H9 (cell line): ENCODE measurements around the gene USP13. TPM values are rescaled to one million over a fixed set of nuclear protein-coding genes. Genes with fewer than 3 reads are reported as not detected.

Experiments used
- DNase-seq: peaks from one replicate; pipeline ENCODE4 v3.0.0-alpha.2; 2017
- H2AFZ ChIP-seq: one replicate; pipeline ENCODE4 v1.6.1; 2013; ENCODE audit warnings: mild to moderate bottlenecking, low read length, control low read depth, moderate library complexity
- H2AK5ac ChIP-seq: 2 replicates; pipeline ENCODE4 v1.6.1; 2013; ENCODE audit warnings: low read length, control low read depth, mixed read lengths; ENCODE audit not compliant: insufficient read length
- H2BK120ac ChIP-seq: one replicate; pipeline ENCODE4 v1.6.1; 2013; ENCODE audit warnings: low read depth, mild to moderate bottlenecking, low read length, control low read depth, inconsistent platforms; ENCODE audit not compliant: poor library complexity, severe bottlenecking
- H2BK12ac ChIP-seq: 2 replicates; pipeline ENCODE4 v1.6.1; 2013; ENCODE audit warnings: low read length, control low read depth, mixed read lengths, low read depth; ENCODE audit not compliant: insufficient read length
- H2BK15ac ChIP-seq: 2 replicates; pipeline ENCODE4 v1.6.1; 2013; ENCODE audit warnings: low read depth, low read length, control low read depth
- H2BK20ac ChIP-seq: one replicate; pipeline ENCODE4 v1.6.1; 2013; ENCODE audit warnings: low read depth, mild to moderate bottlenecking, low read length, control low read depth, inconsistent platforms; ENCODE audit not compliant: poor library complexity, severe bottlenecking
- H2BK5ac ChIP-seq: 2 replicates; pipeline ENCODE4 v1.6.1; 2013; ENCODE audit warnings: low read length, control low read depth, mixed read lengths; ENCODE audit not compliant: insufficient read length
- H3K14ac ChIP-seq: 2 replicates; pipeline ENCODE4 v1.6.1; 2013; ENCODE audit warnings: low read length, control low read depth; ENCODE audit not compliant: insufficient read depth
- H3K18ac ChIP-seq: 2 replicates; pipeline ENCODE4 v1.6.1; 2013; ENCODE audit warnings: low read depth, mild to moderate bottlenecking, mixed read lengths, low read length, control low read depth; ENCODE audit not compliant: insufficient read length
- H3K23ac ChIP-seq: 2 replicates; pipeline ENCODE4 v1.6.1; 2013; ENCODE audit warnings: low read length, control low read depth, mixed read lengths, low read depth; ENCODE audit not compliant: insufficient read length
- H3K23me2 ChIP-seq: 2 replicates; pipeline ENCODE4 v1.6.1; 2013; ENCODE audit warnings: low read depth, mild to moderate bottlenecking, mixed read lengths, low read length, control low read depth; ENCODE audit not compliant: insufficient read length, poor library complexity, severe bottlenecking
- H3K27ac ChIP-seq: 2 replicates; pipeline ENCODE4 v1.5.1; 2013; ENCODE audit warnings: low read length, control low read depth, mixed read lengths, low read depth; ENCODE audit not compliant: insufficient read length
- H3K27me3 ChIP-seq: 2 replicates; pipeline ENCODE4 v1.6.1; 2013; ENCODE audit warnings: low read length, control low read depth, inconsistent platforms; ENCODE audit not compliant: insufficient read depth
- H3K4ac ChIP-seq: 2 replicates; pipeline ENCODE4 v1.6.1; 2013; ENCODE audit warnings: low read depth, mild to moderate bottlenecking, control low read depth, inconsistent platforms, low read length, moderate library complexity
- H3K4me1 ChIP-seq: 2 replicates; pipeline ENCODE4 v1.6.1; 2013; ENCODE audit warnings: low read length, control low read depth, inconsistent platforms; ENCODE audit not compliant: insufficient read depth
- H3K4me2 ChIP-seq: 2 replicates; pipeline ENCODE4 v1.6.1; 2013; ENCODE audit warnings: low read length, control low read depth, mixed read lengths; ENCODE audit not compliant: insufficient read length, insufficient read depth
- H3K56ac ChIP-seq: 2 replicates; pipeline ENCODE4 v1.6.1; 2013; ENCODE audit warnings: low read depth, mild to moderate bottlenecking, mixed read lengths, low read length, control low read depth; ENCODE audit not compliant: insufficient read length
- H3K79me1 ChIP-seq: 2 replicates; pipeline ENCODE4 v1.6.1; 2013; ENCODE audit warnings: low read depth, mild to moderate bottlenecking, moderate library complexity, low read length, control low read depth, inconsistent platforms; ENCODE audit not compliant: insufficient read depth, poor library complexity, severe bottlenecking
- H3K79me2 ChIP-seq: 2 replicates; pipeline ENCODE4 v1.6.1; 2013; ENCODE audit warnings: low read length, control low read depth, inconsistent platforms; ENCODE audit not compliant: insufficient read depth
- H3K9ac ChIP-seq: 2 replicates; pipeline ENCODE4 v1.6.1; 2013; ENCODE audit warnings: low read length, control low read depth, mixed read lengths; ENCODE audit not compliant: insufficient read length; ENCODE audit errors: extremely low read depth
- H3K9me3 ChIP-seq: one replicate; pipeline ENCODE4 v1.6.1; 2013; ENCODE audit warnings: low read depth, low read length, inconsistent platforms; ENCODE audit not compliant: control insufficient read depth
- H3T11ph ChIP-seq: one replicate; pipeline ENCODE4 v1.6.1; 2013; ENCODE audit warnings: mild to moderate bottlenecking, low read length, control low read depth, inconsistent platforms
- H4K20me1 ChIP-seq: one replicate; pipeline ENCODE4 v1.6.1; 2013; ENCODE audit not compliant: control insufficient read depth, insufficient read length, insufficient read depth
- H4K5ac ChIP-seq: 2 replicates; pipeline ENCODE4 v1.6.1; 2013; ENCODE audit warnings: low read depth, mild to moderate bottlenecking, mixed read lengths, low read length, control low read depth; ENCODE audit not compliant: insufficient read length
- H4K8ac ChIP-seq: replicated peaks from 2 replicates; pipeline ENCODE4 v1.6.1; 2013; ENCODE audit warnings: low read length, control low read depth, mixed read lengths, low read depth; ENCODE audit not compliant: insufficient read length
- H4K91ac ChIP-seq: 2 replicates; pipeline ENCODE4 v1.6.1; 2013; ENCODE audit warnings: low read depth, mild to moderate bottlenecking, moderate library complexity, mixed read lengths, low read length, control low read depth; ENCODE audit not compliant: insufficient read length
- H3K27ac Mint-ChIP-seq, 3 experiments: 2 replicates in 2 of 3; 3 replicates in 1 of 3; pipeline ENCODE4 v1.8.0; 2020 to 2021; ENCODE audit warnings: mixed read lengths in 3 of 3, mild to moderate bottlenecking in 1 of 3, moderate library complexity in 1 of 3
- H3K27me3 Mint-ChIP-seq: 2 replicates; pipeline ENCODE4 v1.8.0; 2021; ENCODE audit warnings: low read depth, mild to moderate bottlenecking, moderate library complexity, mixed read lengths
- H3K36me3 Mint-ChIP-seq, 3 experiments: 2 replicates in 2 of 3; 3 replicates in 1 of 3; pipeline ENCODE4 v1.8.0; 2020 to 2021; ENCODE audit warnings: low read depth in 3 of 3, mixed read lengths in 3 of 3; ENCODE audit not compliant: insufficient read depth in 1 of 3
- H3K4me1 Mint-ChIP-seq, 2 experiments: 2 replicates each; pipeline ENCODE4 v1.8.0; 2020; ENCODE audit warnings: mixed read lengths in 2 of 2
- H3K4me3 Mint-ChIP-seq, 2 experiments: 2 replicates in 1 of 2; 3 replicates in 1 of 2; pipeline ENCODE4 v1.8.0; 2020 to 2021; ENCODE audit warnings: mild to moderate bottlenecking in 2 of 2, mixed read lengths in 2 of 2, moderate library complexity in 1 of 2
- H3K9me3 Mint-ChIP-seq, 2 experiments: 2 replicates in 1 of 2; 3 replicates in 1 of 2; pipeline ENCODE4 v1.8.0; 2020; ENCODE audit warnings: mild to moderate bottlenecking in 2 of 2, mixed read lengths in 2 of 2, moderate library complexity in 1 of 2
- CTCF ChIP-seq: fragments of 200-600 bp; sonication (generic); conservative IDR thresholded peaks from 3 replicates; pipeline ENCODE4 v1.8.0; 2021; ENCODE audit warnings: antibody characterized with exemption, mild to moderate bottlenecking
- WGBS: extraction: QIAGEN DNeasy Blood & Tissue Kit; methylation state at CpG from one replicate; pipeline ENCODE4 v1.1.7; 2013; ENCODE audit warnings: missing lambda C conversion rate, low lambda C conversion rate, mixed read lengths; ENCODE audit not compliant: insufficient read length; ENCODE audit errors: extremely low coverage; 5-methylcytosine and 5-hydroxymethylcytosine counted together
- total RNA-seq: library from RNA; stranded (reverse); gene quantifications from 2 replicates; pipeline ENCODE4 v1.2.1, GENCODE V29; 2021

Gene USP13
- total RNA-seq, 1 experiment from 2014 or later, result 26.7 TPM

- Histone ChIP-seq H4K5ac (no peak overlapping the region), H3K27ac (no peak overlapping the region)
- H3K27ac Mint-ChIP-seq, result no peak overlapping the region; a peak in 1 of 7 replicates
Measured at GRCh38 chr3:179703816-179704215, 51.0 kb downstream of the USP13 start.

More at GRCh38 chr3:179703816-179704215, 51.0 kb downstream of the USP13 start:
- Histone ChIP-seq H3K27me3 (no peaks in the 10 kb centered on the region), H3K14ac (no peak overlapping the region), H3K4ac (no peak overlapping the region), H3K79me2 (no peaks in the 10 kb centered on the region), H2BK15ac (no peak overlapping the region), H2BK5ac (no peak overlapping the region), H3K79me1 (no peaks in the 10 kb centered on the region), H2AK5ac (no peak overlapping the region), H4K91ac (no peak overlapping the region), H2BK120ac (no peak overlapping the region), H2AFZ (no peak overlapping the region), H4K20me1 (no peaks in the 10 kb centered on the region), H3K9me3 (no peaks in the 10 kb centered on the region), H3K18ac (no peak overlapping the region), H2BK20ac (no peak overlapping the region), H3K9ac (no peak overlapping the region), H2BK12ac (no peak overlapping the region), H3K23me2 (no peaks in the 10 kb centered on the region), H4K8ac (no peak overlapping the region), H3K4me2 (no peak overlapping the region), H3K4me1 (peaks cover 3% of the 10 kb centered on the region; the same call in 1 of the 2 replicates), H3T11ph (no peak overlapping the region), H3K23ac (no peak overlapping the region), H3K56ac (no peak overlapping the region)
- Mint-ChIP-seq H3K9me3 (no peaks in the 10 kb centered on the region), H3K36me3 (peaks cover 7 to 22% (median 17%) of the 10 kb centered on the region in 3 experiments; a peak in 6 of 7 replicates), H3K4me1 (peaks cover 52 to 60% of the 10 kb centered on the region in 2 experiments), H3K27me3 (no peaks in the 10 kb centered on the region; the same call in 1 of the 2 replicates), H3K4me3 (no peak overlapping the region)
- WGBS, result 100% methylated on average over 2 of the region's 3 CpGs
- TF ChIP-seq CTCF, result no peak
- DNase-seq, result no peak
